Endothelial cell of umbilical vein (primary cell): ENCODE data around the gene LCMT1. TPM values are rescaled to one million over a fixed set of nuclear protein-coding genes. Genes with fewer than 3 reads are reported as not detected.

ENCODE experiments used
- BruUV-seq: library from RNA; stranded (reverse); fragments of 400-500 nt; replicated peaks from 2 replicates; lab custom pipeline; 2021; lab: Mats Ljungman, UMichigan
- CTCF ChIA-PET: fragments of 300-600, 350-600 bp; sonication (Branson Sonifier 250); formaldehyde crosslinking; loops from one replicate; lab custom pipeline; 2021; ENCODE audit warnings: antibody characterized with exemption, inconsistent platforms; lab: Charles Lee
- POLR2A ChIA-PET: fragments of 300-600, 350-600 bp; sonication (Branson Sonifier 250); formaldehyde crosslinking; loops from one replicate; lab custom pipeline; 2021; ENCODE audit warnings: antibody characterized with exemption, inconsistent platforms; lab: Charles Lee
- DNase-seq: peaks from one replicate; pipeline ENCODE4 v3.0.0-alpha.2; 2011; ENCODE audit warnings: low read depth, low spot score
- FAIRE-seq: peaks from 2 replicates; lab custom pipeline; 2011; peaks lifted over from hg19 to GRCh38; lab: Jason Lieb, UNC
- H2AFZ ChIP-seq: 2 replicates; pipeline ENCODE4 v1.6.0; 2012; ENCODE audit warnings: low read depth, low read length, control low read depth, inconsistent platforms
- H3K27ac ChIP-seq: 2 replicates; pipeline ENCODE4 v1.5.1; 2011; ENCODE audit warnings: low read depth, mild to moderate bottlenecking, control low read depth, low read length, moderate library complexity; ENCODE audit not compliant: insufficient read depth
- H3K27me3 ChIP-seq, 2 experiments: 2 replicates each; pipeline versions ENCODE4 v1.6.0 to v1.6.1; 2011; ENCODE audit warnings: low read length in 2 of 2, mixed read lengths in 1 of 2; ENCODE audit not compliant: control insufficient read depth in 2 of 2, insufficient read depth in 2 of 2
- H3K36me3 ChIP-seq, 2 experiments: 2 replicates in 1 of 2; 3 replicates in 1 of 2; pipeline ENCODE4 v1.5.1; 2011; ENCODE audit warnings: low read length in 2 of 2, mild to moderate bottlenecking in 1 of 2, moderate library complexity in 1 of 2; ENCODE audit not compliant: control insufficient read depth in 2 of 2, insufficient read depth in 2 of 2; ENCODE audit errors: extremely low read depth in 1 of 2
- H3K4me1 ChIP-seq: 3 replicates; pipeline ENCODE4 v1.5.1; 2011; ENCODE audit warnings: mild to moderate bottlenecking, low read length; ENCODE audit not compliant: control insufficient read depth, insufficient read depth; ENCODE audit errors: extremely low read depth
- H3K4me2 ChIP-seq: 2 replicates; pipeline ENCODE4 v1.6.1; 2011; ENCODE audit warnings: low read length, control low read depth, mixed read lengths; ENCODE audit not compliant: insufficient read depth
- H3K4me3 ChIP-seq, 3 experiments: fragments of 200-600 bp in 1 of 3; sonication (generic), shearing (Covaris generic) in 1 of 3; replicated peaks in 1 of 3; 2 replicates each; pipeline ENCODE4 v1.5.1; 2011 to 2016; ENCODE audit warnings: control low read depth in 3 of 3, low read length in 3 of 3, mild to moderate bottlenecking in 2 of 3, inconsistent platforms in 1 of 3, low read depth in 1 of 3, moderate library complexity in 1 of 3; ENCODE audit not compliant: insufficient read depth in 1 of 3
- H3K79me2 ChIP-seq: 2 replicates; pipeline ENCODE4 v1.6.0; 2012; ENCODE audit warnings: low read length, inconsistent platforms; ENCODE audit not compliant: control insufficient read depth, insufficient read depth
- H3K9ac ChIP-seq: replicated peaks from 2 replicates; pipeline ENCODE3; 2011; ENCODE audit warnings: low read length, control low read depth; ENCODE audit not compliant: insufficient read depth; ENCODE audit errors: extremely low read depth
- H3K9me1 ChIP-seq: replicated peaks from 3 replicates; pipeline ENCODE4 v1.6.0; 2011; ENCODE audit warnings: mild to moderate bottlenecking, low read length; ENCODE audit not compliant: control insufficient read depth, insufficient read depth; ENCODE audit errors: extremely low read depth
- H3K9me3 ChIP-seq: replicated peaks from 2 replicates; pipeline ENCODE4 v1.5.1; 2012; ENCODE audit warnings: low read length, inconsistent platforms; ENCODE audit not compliant: control insufficient read depth, insufficient read depth
- H4K20me1 ChIP-seq: replicated peaks from 2 replicates; pipeline ENCODE3; 2011; ENCODE audit warnings: mild to moderate bottlenecking, low read length; ENCODE audit not compliant: control insufficient read depth, insufficient read depth; ENCODE audit errors: extremely low read depth
- CTCF ChIP-seq, 2 donors: IDR thresholded peaks; 1 replicate in 1 of 2; 2 replicates in 1 of 2; pipeline ENCODE4 v1.5.1; 2011; ENCODE audit warnings: low read length in 2 of 2, mild to moderate bottlenecking in 2 of 2, moderate library complexity in 2 of 2, control low read depth in 1 of 2, inconsistent platforms in 1 of 2, low read depth in 1 of 2; ENCODE audit not compliant: insufficient read depth in 1 of 2; ENCODE audit errors: extremely low read depth in 1 of 2
- EZH2 ChIP-seq: IDR thresholded peaks from 2 replicates; pipeline ENCODE4 v1.6.1; 2012; ENCODE audit warnings: borderline replicate concordance, low read depth, mild to moderate bottlenecking, moderate library complexity, low read length, inconsistent platforms; ENCODE audit not compliant: severe bottlenecking
- FOS ChIP-seq: IDR thresholded peaks from 2 replicates; pipeline ENCODE4 v1.6.1; 2011; ENCODE audit warnings: mild to moderate bottlenecking, low read length, moderate library complexity, borderline replicate concordance; ENCODE audit not compliant: insufficient read depth
- GATA2 ChIP-seq: IDR thresholded peaks from 2 replicates; pipeline ENCODE4 v1.7.0; 2011; ENCODE audit warnings: low read depth, mild to moderate bottlenecking, moderate library complexity, mixed read lengths, low read length; ENCODE audit not compliant: insufficient read length, insufficient read depth
- JUN ChIP-seq: IDR thresholded peaks from 2 replicates; pipeline ENCODE4 v1.6.1; 2011; ENCODE audit warnings: borderline replicate concordance, low read depth; ENCODE audit not compliant: insufficient read length, insufficient read depth
- MAX ChIP-seq: IDR thresholded peaks from 2 replicates; pipeline ENCODE4 v1.6.1; 2011; ENCODE audit not compliant: insufficient read depth, insufficient read length
- MYC ChIP-seq: IDR thresholded peaks from one replicate; pipeline ENCODE4 v1.6.1; 2011; ENCODE audit warnings: mild to moderate bottlenecking, low read depth, low read length
- POLR2A ChIP-seq: IDR thresholded peaks from 2 replicates; pipeline ENCODE4 v1.6.1; 2012; ENCODE audit warnings: low read depth, mild to moderate bottlenecking, control low read depth, low read length
- POLR2AphosphoS5 ChIP-seq: IDR thresholded peaks from 2 replicates; pipeline ENCODE4 v1.6.1; 2012; ENCODE audit warnings: low read depth, mild to moderate bottlenecking, control low read depth, low read length, moderate library complexity; ENCODE audit not compliant: insufficient read depth
- dilution Hi-C: fragments of 300-500 bp; cut with MboI; formaldehyde crosslinking; loops from one replicate; pipeline ENCODE4 v1.15.0; 2019; ENCODE audit warnings: low sequenced_read_pairs; ENCODE audit not compliant: extremely low pct_ligation_motif_present
- intact Hi-C: fragments of 100-400 bp; cut with micrococcal nuclease; formaldehyde crosslinking; loops from one replicate; pipeline ENCODE4 v1.10.0; 2022
- polyA plus RNA-seq, 4 experiments: library from polyadenylated mRNA; depleted of rRNA in 3 of 4; stranded (reverse) in 3 of 4; unstranded in 1 of 4; fragments of >200 nt; gene quantifications; 2 replicates each; pipeline versions ENCODE4 v1.2.1 to v1.2.3, GENCODE V29; 2011 to 2012; ENCODE audit warnings: missing spikeins in 1 of 4
- total RNA-seq: library from RNA; stranded (reverse); gene quantifications from 2 replicates; pipeline ENCODE4 v1.2.3, GENCODE V29; 2021

LCMT1 gene
- total and polyA plus RNA-seq, 2 donors (not counting 3 experiments of a cell fraction or from before 2014, with no cell fraction given), result 23.5 to 36.2 TPM

DNA sequence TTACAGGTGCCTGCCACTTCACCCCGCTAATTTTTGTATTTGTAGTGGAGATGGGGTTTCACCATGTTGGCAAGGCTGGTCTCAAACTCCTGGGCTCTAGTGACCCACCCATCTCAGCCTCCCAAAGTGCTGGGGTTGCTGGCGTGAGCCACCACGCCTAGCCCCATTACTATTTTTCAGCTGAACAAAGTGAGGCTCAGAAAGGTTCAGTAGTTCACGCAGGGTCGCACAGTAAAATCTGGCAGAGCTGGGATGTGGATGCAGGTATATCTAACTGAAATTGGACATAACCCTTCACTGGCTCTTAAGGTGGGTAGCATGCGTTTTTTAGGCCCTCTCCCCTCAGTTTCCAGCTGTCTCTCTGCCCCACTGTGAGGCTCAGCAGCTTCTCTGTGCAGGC lies 112.4 kb downstream of the LCMT1 start:
- intact Hi-C loops (loop anchor here (2.0 kb wide), 1 partner anchor 389 kb away; no protein-coding TSS in a partner anchor), dilution Hi-C loops (no loop called here)
- H3K27me3 ChIP-seq, result no peaks in the 10 kb centered on the region
- no peak overlapping the region for H3K4me2 ChIP-seq
- H3K27ac ChIP-seq, result no peak overlapping the region
- ChIA-PET CTCF (interaction anchor here (0.9 to 6.1 kb wide), 7 partner anchors 10 to 707 kb away, joined by 3 to 31 read pairs (median 3); no protein-coding TSS in a partner anchor), POLR2A (no interaction called here)
- H3K36me3 ChIP-seq, result no peaks in the 10 kb centered on the region
- DNase-seq (no peak), FAIRE-seq (no peak)
- BruUV-seq, result no TSS peak
- no peaks in the 10 kb centered on the region for H3K4me1 ChIP-seq
- no peaks in the 10 kb centered on the region for H3K79me2 ChIP-seq
- no peak overlapping the region for H3K9ac ChIP-seq
- no peak for TF ChIP-seq POLR2AphosphoS5
- TF ChIP-seq MAX, result no peak
- TF ChIP-seq POLR2A, result no peak
- TF ChIP-seq EZH2, result no peak
- TF ChIP-seq FOS, result no peak
- TF ChIP-seq GATA2, result no peak
- no peak for TF ChIP-seq CTCF (IDR thresholded peaks at IDR 0.05; ENCODE audit: extremely low read depth in 1 of 2, insufficient read depth in 1 of 2, low read depth in 1 of 2, low read length in 2 of 2)
- TF ChIP-seq JUN, result no peak
- TF ChIP-seq MYC, result no peak
- no peak overlapping the region for H2AFZ ChIP-seq
- H3K9me1 ChIP-seq, result no peaks in the 10 kb centered on the region
- no peak overlapping the region for H3K4me3 ChIP-seq
- H3K9me3 ChIP-seq, result no peaks in the 10 kb centered on the region
- no peaks in the 10 kb centered on the region for H4K20me1 ChIP-seq
